Suppressor macrophage treated with lipopolysaccharide for 4 hours (primary cell): Measurements from ENCODE around the gene HASPIN.
A peak's percentile ranks its signal among the peaks of the same experiment; 100 is the strongest.
"Not testable (repeated sequence)": the region's sequence is repeated elsewhere in the genome, so short reads cannot be mapped to it uniquely, and the experiment has no call there.

Experiments
- DNase-seq: peaks from one replicate; pipeline ENCODE4 v3.0.0-alpha.2; 2020

HASPIN gene

DNA sequence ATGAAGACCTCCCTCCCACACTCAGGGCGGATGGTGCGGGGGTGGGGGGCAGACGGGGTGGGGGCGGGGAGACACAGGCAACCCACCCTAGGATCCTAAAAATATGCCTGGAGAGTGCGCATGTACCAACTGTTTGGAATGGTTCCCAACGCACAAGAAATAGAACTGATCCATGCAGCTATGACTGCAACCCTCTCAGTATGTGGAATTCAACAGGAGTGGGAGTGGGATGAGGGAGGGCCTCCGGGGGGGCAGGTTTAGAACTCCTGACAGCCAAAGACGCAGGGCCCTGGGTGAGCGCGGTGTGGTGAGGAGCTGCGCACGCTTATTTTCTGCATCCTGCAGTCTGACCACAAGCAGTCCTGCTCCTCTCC, 26.6 kb upstream of the HASPIN start:
- no peak for DNase-seq

DNA sequence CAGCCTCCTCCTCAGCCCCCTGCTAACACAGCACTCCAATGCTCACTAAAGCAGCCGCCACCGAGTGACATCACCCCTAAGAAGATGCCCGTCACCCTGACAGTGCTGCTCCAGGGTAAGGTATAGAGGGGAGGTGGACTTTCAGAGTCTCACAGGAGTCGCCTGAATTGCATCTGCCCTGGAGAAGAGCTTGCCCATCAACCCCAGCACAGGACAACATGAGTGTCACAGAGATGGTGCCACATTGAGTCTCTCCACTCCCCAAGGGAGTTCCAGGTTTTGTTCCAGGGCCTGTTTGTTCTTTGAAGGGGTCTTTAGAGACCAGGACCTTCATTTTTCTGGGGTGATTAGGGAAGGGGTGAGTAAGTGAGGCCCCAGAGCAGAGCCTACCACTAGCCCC, 25.6 kb upstream of the HASPIN start:
- no peak for DNase-seq

DNA sequence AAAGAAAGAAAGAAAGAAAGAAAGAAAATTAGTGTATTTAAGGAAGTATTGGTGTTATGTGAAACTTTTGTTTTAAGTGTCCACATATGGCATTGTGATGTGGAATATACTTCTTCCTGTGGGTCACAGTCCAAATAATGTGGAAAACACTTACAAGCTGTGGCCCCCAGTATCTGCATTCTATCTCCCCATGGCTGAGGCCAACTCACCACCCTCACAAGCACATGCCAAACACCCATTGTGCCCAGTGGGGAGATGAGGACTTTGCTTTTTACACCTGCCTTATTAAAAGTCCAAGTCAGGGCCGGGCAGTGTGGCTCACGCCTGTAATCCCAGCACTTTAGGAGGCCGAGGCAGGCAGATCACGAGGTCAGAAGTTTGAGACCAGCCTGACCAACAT, 23.8 kb upstream of the HASPIN start:
- DNase-seq: no peak

DNA sequence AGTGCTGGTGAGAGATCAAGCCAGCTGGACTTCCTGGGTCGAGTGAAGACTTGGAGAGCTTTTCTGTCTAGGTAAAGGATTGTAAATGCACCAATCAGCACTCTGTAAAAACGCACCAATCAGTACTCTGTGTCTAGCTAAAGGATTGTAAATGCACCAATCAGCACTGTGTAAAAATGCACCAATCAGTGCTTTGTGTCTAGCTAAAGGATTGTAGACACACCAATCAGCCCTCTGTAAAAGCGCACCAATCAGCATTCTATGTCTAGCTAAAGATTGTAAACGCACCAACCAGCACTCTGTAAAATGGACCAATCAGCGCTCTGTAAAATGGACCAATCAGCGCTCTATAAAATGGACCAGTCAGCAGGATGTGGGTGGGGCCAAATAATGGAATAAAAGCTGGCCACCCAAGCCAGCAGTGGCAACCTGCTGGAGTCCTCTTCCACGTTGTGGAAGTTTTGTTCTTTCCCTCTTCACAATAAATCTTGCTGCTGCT, 21.6 kb upstream of the HASPIN start:
- not testable (repeated sequence) for DNase-seq

DNA sequence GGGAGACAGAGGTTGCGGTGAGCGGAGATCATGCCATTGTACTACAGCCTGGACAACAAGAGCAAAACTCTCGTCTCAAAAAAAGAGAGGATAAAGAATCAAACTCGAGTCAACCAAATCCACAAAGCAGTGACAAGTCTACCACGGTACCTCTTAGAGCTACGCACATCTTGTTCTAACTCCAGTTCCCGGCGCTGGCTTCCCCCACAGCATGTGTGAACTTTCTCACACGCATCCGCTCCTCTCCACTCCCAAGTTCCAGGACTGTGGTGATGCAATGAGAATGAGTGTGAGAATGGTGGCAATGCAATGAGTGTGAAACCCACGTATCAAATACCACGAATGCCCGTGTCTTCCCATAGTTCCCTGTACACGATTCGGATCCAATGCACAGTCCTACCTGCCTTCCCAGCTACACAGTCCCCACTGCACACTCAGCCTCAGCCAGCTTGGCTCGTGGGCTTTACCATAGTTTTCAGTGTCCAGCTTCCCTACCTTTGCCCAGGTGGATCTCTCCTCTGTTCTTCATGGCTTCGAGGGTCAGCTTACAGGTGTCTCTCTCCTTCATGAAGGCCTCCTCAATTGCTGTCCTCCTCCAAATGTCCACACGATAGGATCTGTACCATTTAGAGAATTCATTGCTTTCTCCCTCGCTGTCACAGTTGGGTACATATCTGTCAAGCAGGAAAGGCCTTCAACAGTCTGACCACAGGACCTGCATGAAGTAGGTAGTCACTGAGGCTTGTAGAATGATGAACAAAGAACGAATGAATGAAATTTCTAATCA, 18.6 kb upstream of the HASPIN start:
- DNase-seq: no peak

DNA sequence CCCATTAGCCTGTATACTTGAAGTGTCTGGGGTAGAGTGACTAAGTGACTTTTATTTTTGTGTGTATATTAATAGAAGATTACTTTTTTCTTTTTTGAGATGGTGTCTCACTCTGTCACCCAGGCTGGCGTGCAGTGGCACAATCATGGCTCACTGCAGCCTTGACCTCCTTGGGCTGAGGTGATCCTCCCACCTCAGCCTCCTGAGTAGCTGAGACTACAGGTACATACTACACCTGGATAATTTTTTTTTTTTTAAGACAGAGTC, 18.1 kb upstream of the HASPIN start:
- not testable (repeated sequence) for DNase-seq

DNA sequence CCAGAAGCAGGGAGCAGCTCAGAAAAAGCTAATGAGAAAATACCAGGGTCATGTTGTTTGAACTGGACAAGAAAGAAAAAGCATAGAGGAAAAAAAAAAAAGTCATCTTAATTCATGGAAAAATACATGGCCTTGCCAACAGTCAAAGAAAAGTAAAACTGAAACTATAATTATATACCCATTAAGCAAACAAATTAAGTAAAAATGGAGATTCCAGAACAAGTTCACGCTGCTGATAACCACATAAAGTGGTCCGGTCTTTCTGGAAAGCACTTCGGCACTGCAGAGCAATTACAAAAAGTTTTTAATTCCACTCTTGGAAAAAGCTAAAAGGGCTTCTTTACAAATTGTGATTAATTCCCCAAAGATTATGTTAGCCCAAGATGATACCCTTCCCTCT, 15.3 kb upstream of the HASPIN start:
- peak; percentile 34 for DNase-seq

DNA sequence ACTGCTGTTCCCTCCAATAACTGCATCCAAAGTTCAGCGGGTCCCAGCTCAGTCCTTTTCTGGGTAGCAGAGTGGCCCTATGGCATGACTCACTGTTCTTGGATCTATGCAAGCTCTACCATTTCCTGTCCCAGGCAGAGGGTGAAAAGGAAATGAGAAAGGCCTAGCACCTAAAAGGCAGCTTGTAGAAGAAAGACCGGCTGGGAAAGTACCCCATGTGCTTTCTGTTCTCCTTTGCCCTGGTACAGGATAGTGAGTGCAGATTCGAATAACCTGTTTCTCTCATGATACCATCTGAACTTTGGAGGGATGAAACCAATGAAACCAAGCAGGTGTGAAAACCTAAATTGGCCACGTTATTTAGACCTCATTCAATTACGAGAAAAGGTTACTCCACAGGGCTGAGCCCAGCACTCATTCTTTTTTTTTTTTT, 12.7 kb upstream of the HASPIN start:
- DNase-seq: peak; percentile 92

DNA sequence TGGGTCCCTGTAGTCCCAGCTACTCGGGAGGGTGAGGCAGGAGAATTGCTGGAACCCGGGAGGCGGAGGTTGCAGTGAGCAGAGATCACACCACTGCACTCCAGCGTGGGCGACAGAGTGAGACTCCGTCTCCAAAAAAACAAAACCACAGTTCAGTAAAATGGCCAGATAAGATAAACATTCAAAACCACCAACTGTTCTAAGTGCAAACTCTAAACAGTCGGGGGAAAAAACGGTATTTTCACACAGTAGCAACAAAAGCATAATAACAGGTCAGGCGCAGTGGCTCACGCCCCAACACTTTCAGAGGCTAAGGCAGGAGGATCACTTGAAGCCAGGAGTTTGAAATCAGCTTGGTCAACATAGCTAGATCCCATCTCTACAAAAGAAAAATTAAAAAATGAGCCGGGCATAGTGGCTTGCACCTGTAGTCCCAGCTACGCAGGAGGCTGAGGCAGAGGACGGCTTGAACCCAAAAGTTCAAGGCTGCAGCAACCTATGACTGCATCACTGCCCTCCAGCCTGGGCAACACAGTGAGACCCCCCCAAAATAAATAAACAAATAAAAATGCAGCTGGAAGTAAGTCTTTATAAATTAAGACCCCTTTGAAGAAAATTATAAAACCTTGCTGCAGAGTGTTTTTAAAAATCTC, 10.8 kb upstream of the HASPIN start:
- no peak for DNase-seq

DNA sequence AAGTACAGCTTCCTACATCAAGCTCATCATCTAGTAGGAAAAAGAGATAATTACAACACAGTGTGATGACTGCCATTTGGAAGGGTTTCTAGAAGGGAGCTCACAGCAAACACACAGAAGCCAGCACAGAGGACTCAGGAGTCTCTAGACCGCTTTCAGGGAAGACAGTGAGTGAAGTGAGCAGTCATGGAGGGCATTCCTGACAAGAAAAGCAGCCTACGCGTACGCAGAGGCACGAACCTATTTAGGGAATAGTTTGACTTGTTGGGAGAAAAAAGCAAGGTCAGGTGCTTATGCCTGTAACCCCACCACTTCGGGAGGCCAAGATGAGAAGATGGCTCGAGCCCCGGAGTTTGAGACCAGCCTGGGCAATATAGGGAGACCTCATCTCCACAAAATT, 8.4 kb upstream of the HASPIN start:
- no peak for DNase-seq

DNA sequence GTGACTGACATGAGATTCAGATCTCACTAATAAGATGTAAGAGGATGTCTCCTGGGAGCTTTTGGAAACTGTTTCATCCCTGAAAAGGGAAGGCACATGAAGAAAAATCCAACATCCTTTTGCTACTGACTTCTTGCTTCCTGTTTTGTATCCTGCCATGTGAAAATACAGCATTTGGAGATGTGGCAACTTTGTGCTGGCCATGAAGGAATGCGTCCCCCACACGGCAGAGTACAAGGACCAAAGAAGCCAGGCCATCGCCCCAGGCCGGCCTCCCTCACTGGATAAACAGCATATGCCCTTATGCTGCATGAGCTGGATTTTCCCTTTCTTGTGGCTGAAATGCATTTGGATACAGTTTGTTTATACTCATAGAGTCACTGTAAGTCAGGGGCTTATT, 5.5 kb upstream of the HASPIN start:
- DNase-seq: peak; percentile 41

DNA sequence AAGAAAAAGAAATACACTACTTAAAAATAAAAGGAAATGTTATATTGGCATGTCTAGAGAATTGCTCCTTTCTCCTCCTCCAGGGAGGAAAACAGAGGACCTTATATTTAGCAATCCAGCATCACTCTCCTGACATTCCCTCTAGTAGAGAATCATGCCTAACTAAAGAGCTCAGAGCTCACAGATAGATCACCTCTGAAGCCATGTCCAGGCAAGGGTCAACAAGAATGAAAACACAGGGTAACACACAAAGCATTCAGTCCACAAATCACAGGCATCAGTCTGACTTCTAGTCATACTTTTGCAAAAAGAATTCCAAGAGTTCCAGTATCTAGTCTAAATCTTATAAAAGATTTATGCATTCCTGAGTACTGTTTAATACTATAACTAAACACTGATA, 4.4 kb upstream of the HASPIN start:
- DNase-seq: no peak

DNA sequence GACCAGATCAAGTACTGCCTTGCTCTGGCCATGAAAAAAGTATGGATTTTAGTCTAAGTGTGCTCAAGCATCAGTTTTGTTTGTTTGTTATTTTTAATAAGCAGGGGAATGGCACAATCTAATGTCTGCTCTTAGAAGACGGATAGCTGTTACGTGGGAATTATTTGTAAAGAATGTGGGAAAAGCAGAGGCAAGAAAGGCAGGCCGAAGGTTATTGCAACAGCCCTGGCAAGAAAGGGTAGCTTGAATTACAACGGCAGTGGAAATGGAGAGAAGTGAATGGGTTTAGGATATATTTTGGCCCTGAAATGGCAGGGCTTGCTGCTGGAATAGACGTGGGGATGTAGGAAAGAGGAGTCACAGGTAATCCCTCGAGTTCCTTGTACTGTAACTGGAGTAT, 987 bp upstream of the HASPIN start:
- DNase-seq: no peak

DNA sequence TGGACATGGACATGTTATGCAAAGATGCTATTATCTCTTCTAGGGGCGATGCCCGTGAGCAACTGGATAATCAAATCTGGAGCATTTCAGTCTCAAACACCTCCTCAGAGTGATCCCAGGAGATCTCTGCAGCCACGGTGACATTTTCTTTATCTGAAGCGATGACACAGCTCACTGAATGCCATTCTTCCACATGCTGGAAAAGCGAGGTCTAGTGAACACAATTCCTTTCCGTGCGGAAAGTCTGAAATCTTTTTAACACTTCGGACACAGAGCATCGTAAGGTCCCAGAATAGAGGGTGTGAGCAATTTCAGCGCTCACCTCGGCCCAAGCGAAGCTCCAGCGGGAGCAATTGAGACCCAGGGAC, 531 bp upstream of the HASPIN start:
- no peak for DNase-seq

DNA sequence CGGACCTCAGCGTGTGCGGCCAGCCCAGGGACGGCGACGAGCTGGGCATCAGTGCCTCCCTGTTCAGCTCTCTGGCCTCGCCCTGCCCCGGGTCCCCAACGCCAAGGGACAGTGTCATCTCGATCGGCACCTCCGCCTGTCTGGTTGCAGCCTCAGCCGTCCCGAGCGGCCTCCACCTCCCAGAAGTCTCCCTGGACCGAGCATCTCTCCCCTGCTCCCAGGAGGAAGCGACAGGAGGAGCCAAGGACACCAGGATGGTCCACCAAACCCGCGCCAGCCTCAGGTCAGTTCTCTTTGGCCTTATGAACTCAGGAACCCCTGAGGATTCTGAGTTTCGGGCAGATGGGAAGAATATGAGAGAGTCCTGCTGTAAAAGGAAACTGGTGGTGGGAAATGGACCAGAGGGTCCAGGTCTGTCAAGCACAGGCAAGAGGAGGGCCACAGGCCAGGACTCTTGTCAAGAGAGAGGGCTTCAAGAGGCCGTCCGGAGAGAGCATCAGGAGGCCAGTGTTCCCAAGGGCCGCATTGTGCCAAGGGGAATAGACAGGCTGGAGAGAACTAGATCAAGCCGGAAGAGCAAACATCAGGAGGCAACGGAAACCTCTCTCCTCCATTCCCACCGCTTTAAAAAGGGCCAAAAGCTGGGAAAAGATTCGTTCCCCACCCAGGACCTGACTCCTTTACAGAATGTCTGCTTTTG, 825 bp downstream of the HASPIN start:
- no peak for DNase-seq

DNA sequence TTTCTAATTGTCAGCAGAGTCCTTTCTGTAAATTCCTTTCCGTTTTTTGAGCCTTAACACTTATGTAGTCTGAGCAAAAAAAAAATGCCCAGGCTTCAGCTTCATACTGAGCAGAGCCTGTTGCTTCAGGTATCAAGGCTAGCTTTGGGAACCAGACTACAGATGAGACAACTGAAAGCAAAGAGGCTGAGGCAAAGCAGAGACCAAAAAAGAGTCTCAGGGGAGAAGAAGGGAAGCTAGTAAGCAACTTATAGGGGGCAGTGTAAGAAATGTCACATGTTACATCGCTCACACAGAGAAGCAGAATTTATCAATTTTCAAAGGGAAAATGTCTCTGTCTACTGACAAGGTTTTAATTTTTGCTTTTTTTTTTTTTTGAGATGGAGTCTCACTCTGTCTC, 3.3 kb downstream of the HASPIN start:
- no peak for DNase-seq

DNA sequence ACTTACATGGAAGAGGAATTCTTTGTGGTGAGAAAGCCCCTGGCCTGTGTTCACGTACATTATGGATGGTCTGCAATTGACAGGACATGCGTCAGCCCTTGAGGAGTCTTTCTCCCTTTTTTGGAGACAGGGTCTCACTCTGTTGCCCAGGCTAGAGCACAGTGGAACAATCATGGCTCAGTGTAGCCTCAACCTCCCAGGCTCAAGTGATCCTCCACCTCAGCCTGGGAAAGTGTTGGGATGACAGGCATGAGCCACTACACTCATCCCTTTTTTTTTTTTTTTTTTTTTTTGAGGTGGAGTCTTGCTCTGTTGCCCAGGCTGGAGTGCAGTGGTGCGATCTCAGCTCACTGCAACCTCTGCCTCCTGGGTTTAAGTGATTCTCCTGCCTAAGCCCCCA, 4.4 kb downstream of the HASPIN start:
- not testable (repeated sequence) for DNase-seq

DNA sequence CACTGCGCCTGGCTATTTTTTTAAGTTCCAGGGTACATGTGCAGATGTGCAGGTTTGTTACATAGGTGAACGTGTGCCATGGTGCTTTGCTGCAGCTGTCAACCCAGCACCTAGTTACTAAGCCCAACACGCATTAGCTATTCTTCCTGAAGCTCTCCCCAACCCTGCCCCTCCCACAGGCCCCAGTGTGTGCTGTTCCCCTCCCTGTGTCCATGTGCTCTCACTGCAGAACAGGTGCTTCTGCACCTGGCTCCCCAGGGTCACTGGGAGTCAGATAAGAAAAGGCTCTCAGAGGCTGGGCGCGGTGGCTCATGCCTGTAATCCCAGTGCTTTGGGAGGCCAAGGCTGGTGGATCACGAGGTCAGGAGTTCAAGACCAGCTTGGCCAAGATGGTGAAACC, 6.2 kb downstream of the HASPIN start:
- no peak for DNase-seq

DNA sequence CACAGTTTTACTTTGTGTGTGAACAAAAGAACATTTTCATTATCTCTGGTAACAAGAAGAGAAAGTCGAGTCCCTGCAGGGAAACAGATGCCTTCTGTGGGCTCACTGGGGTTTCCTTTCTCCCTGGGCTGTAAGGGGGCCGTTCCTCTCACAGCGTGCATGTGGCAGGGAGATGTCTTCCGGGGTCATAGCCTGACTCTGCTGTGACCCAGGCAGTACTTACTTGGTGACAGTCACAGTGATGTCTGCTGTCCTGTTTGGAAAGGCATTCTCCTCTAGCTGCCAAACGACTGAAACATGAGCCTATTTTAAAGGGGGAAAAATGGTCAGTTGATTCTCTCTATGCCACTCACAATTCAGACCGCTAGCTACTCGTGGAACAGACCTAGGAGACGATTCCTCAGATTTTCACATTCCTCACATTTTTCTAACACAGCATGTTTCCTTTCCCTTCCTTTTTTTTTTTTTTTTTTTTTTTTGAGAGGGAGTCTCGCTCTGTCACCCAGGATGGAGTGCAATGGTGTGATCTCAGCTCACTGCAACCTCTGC, 7.3 kb downstream of the HASPIN start:
- no peak for DNase-seq

DNA sequence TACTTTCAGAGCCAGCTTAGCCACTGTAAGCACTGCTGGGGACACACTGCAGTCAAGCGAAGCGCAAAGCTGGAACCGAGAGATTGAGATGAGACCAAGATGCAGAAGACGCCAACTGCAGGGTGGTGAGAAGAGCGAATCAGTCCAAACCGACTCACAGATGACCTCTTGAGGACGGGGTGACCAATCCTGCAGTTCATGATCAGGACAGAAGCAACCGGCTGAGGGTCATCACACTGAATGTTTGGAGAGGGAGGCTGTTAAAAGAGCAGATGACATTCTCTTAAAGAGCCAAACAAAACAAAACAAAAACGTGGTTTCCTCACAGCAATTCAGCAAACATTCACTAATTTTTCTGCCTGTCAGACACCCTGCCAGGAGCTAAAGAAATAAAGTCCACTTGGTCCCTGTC, 8.5 kb downstream of the HASPIN start:
- DNase-seq: no peak

DNA sequence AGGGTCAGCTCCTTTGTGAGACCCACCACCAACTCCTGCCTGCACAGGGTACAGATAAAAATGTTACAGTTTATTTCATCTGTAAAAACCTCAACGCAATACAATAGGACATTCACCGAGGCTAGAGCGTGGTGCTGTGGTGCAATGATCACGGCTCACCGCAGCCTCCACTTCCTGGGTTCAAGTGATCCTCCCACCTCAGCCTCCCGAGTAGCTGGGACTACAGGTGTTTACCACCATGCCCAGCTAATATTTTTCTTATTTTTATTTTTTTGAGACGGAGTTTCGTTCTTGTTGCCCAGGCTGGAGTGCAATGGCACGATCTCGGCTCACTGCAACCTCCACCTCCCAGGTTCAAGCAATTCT, 11.2 kb downstream of the HASPIN start:
- not testable (repeated sequence) for DNase-seq

DNA sequence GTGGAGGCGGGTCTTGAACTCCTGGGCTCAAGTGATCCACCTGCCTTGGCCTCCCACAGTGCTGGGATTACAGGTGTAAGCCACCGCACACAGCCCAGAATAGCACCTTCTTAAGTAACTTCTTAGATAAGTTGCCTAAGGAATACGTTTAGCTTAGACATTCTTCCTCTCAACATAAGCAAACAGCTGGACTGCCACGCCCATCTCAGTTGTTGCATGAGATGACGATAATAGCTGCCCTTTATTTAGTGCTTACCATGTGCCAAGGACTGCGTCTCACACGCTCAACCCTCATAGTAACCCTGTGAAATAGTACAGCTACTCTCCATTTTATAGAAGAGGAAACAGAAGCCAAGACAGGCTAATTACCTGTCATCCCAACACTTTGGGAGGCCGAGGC, 11.8 kb downstream of the HASPIN start:
- DNase-seq: no peak

DNA sequence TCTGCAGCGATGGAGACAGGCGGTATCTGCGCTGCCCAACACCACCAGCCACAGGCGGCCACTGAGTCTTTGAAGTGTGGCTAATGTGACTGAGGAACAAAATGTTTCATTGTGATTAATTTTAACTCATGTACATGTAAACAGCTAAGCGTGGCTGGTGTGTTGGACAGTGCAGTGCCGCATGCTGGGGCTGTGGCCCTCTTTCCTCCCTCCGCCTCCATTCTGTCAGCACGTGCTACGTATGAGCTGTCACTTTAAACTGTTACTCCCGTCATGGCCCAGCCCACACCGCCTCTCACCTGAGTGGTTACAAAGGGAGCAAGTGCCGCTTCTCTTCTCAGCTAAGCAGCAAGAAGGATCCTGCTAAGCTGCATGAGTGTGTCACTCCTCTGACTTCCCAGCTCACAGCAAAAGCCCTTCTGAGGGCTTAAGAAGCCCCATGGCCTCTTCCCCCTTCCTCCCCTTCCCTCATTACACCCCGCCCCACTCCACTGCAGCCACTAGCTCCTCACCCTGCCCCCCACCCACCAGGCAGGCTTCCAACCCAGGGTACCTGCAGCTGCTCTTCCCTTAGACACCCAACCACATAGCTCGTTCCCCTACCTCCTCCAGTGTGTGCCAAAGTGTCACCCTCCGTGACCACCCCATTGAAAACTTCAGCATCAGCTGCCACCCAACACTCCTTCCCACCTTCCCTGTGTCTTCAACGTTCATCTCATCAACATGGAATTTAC, 15.0 kb downstream of the HASPIN start:
- no peak for DNase-seq
